ENCODE data around the gene DPCD. TPM values are rescaled to one million over a fixed set of nuclear protein-coding genes. Genes with fewer than 3 reads are reported as not detected.

DPCD gene
- total RNA-seq, 1 donor from 2014 or later: 3.6 TPM

DNA sequence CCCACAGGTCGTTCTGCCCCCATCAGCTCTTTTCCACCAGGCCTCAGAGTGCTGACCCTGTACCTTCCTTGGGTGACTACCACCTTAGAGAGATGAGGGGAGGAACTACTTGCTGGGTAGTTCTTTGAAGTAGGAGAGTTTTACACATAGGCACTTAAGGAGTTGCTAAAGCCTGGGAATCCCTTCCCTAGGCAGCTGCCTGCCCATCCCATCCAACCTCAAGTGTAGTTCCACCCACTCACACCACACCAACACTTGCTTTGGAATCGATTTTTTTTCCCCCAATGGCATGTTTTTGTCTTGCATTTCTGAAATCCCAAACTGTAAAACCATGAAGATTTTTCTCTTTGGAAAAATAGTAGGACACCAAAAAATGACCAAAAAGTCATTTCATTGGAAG, 59.1 kb downstream of the DPCD start:
- Mint-ChIP-seq H3K27me3 (ENCODE audit: insufficient read depth) (no peaks in the 10 kb centered on the region), H3K9me3 (no peaks in the 10 kb centered on the region), H3K4me1 (ENCODE audit: low read depth) (peaks cover 5% of the 10 kb centered on the region), H3K36me3 (ENCODE audit: low read depth) (peaks cover 10% of the 10 kb centered on the region), H3K4me3 (no peak overlapping the region), H3K27ac (no peak overlapping the region)
- intact Hi-C loops (cut with micrococcal nuclease): no loop called here
- no peak for DNase-seq (ENCODE audit: low spot score)

DNA sequence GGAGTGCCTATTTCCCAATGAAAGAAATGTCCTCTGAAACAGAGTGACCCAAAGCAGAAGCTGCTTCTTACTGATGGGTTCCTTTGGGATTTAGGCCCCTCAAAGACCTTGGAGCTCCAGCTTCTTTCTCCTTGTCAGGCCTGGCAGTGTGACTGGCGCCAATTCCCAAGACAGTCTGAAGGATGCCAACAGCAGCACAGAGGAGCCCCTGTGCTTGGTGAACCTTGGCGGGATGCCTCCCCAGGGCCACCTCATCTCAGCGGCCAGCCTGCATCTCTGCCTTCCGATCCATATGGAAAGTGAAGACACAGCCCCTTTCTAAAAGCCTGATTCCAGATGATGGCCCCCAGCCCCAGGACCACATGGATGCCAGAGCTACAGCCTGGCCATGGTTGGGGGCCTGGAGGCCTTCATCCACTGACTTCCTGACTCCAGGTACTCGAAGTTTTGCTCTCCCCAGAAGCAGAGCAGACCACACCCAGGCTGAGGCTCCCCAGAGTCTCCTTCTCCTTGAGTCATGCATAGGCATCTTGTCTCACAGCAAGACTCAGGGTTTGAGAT, 61.5 kb downstream of the DPCD start:
- Mint-ChIP-seq H3K9me3 (no peaks in the 10 kb centered on the region), H3K4me1 (ENCODE audit: low read depth) (no peaks in the 10 kb centered on the region), H3K4me3 (no peak overlapping the region), H3K27me3 (ENCODE audit: insufficient read depth) (no peaks in the 10 kb centered on the region), H3K27ac (no peak overlapping the region), H3K36me3 (ENCODE audit: low read depth) (peaks cover 7% of the 10 kb centered on the region)
- no peak for DNase-seq (ENCODE audit: low spot score)
- intact Hi-C loops (cut with micrococcal nuclease): no loop called here

DNA sequence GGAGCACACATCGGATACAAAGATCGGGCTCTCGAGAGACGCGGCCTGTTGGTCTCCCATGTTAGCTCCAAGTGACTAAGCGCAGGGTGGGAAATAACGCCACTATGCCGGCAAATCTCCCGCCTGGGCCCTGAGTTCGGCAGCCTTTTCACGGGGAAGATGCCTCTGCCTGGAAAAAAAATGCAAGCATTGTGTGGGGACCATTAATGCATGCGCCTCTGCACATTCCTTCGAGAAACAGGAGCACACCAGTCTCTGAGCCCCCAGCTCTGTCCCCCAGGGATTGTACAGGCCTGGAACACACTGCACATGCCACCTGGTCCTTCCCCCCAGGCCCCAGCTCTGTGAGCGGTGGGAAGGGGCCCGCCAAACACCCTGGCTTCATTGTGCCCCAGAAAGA, 62.7 kb downstream of the DPCD start:
- Mint-ChIP-seq H3K4me3 (no peak overlapping the region), H3K4me1 (ENCODE audit: low read depth) (no peaks in the 10 kb centered on the region), H3K9me3 (no peaks in the 10 kb centered on the region), H3K27me3 (ENCODE audit: insufficient read depth) (no peaks in the 10 kb centered on the region), H3K36me3 (ENCODE audit: low read depth) (peaks cover 7% of the 10 kb centered on the region), H3K27ac (no peak overlapping the region)
- DNase-seq (ENCODE audit: low spot score): no peak
- intact Hi-C loops (cut with micrococcal nuclease): no loop called here

GRCh38 chr10:101651336-101651735, 63.2 kb downstream of the DPCD start:
- H3K27ac Mint-ChIP-seq: no peak overlapping the region
- H3K4me3 Mint-ChIP-seq: no peak overlapping the region
- no peak for DNase-seq (ENCODE audit: low spot score)
- intact Hi-C loops (cut with micrococcal nuclease): no loop called here
- H3K36me3 Mint-ChIP-seq (ENCODE audit: low read depth): peaks cover 10% of the 10 kb centered on the region
- H3K9me3 Mint-ChIP-seq: no peaks in the 10 kb centered on the region
- H3K27me3 Mint-ChIP-seq (ENCODE audit: insufficient read depth): no peaks in the 10 kb centered on the region
- H3K4me1 Mint-ChIP-seq (ENCODE audit: low read depth): no peaks in the 10 kb centered on the region

GRCh38 chr10:101653536-101653935, 65.4 kb downstream of the DPCD start:
- Mint-ChIP-seq H3K27me3 (ENCODE audit: insufficient read depth) (no peaks in the 10 kb centered on the region), H3K4me1 (ENCODE audit: low read depth) (no peaks in the 10 kb centered on the region), H3K36me3 (ENCODE audit: low read depth) (peaks cover 16% of the 10 kb centered on the region), H3K4me3 (no peak overlapping the region), H3K9me3 (no peaks in the 10 kb centered on the region), H3K27ac (no peak overlapping the region)
- intact Hi-C loops (cut with micrococcal nuclease): no loop called here
- DNase-seq (ENCODE audit: low spot score): no peak

- intact Hi-C loops (cut with micrococcal nuclease): no loop called here
- no peak for DNase-seq (ENCODE audit: low spot score)
- no peak overlapping the region for H3K4me3 Mint-ChIP-seq
- H3K36me3 Mint-ChIP-seq (ENCODE audit: low read depth): peaks cover 14% of the 10 kb centered on the region
- H3K4me1 Mint-ChIP-seq (ENCODE audit: low read depth): no peaks in the 10 kb centered on the region
- H3K9me3 Mint-ChIP-seq: no peaks in the 10 kb centered on the region
- H3K27ac Mint-ChIP-seq: no peak overlapping the region
- no peaks in the 10 kb centered on the region for H3K27me3 Mint-ChIP-seq (ENCODE audit: insufficient read depth)
Observed at GRCh38 chr10:101655570-101655969, 67.4 kb downstream of the DPCD start.

DNA sequence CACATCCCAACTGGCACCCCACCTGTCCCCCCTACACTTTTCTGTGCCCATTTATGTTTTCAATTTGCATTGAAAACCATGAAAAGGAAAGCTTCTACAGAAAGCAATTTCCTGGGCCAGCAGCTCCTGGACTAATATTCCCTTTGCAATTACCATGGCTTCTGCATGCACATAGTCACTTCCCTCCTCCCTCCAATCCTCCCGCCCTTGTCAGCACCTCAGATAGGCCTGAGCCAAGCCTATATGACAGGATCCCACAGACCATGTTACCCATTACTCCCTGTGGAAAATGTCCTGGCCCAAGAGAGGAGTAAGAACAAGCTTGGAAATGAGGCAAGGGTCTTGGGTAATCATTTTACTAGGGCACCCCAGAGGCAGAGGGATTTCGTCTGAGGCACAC, 68.8 kb downstream of the DPCD start:
- Mint-ChIP-seq H3K4me1 (ENCODE audit: low read depth) (no peaks in the 10 kb centered on the region), H3K36me3 (ENCODE audit: low read depth) (peaks cover 22% of the 10 kb centered on the region), H3K9me3 (no peaks in the 10 kb centered on the region), H3K27ac (no peak overlapping the region), H3K4me3 (no peak overlapping the region), H3K27me3 (ENCODE audit: insufficient read depth) (no peaks in the 10 kb centered on the region)
- intact Hi-C loops (cut with micrococcal nuclease): no loop called here
- DNase-seq (ENCODE audit: low spot score): no peak

GRCh38 chr10:101658975-101659374, 70.9 kb downstream of the DPCD start:
- no peak for DNase-seq (ENCODE audit: low spot score)
- H3K27ac Mint-ChIP-seq: no peak overlapping the region
- H3K9me3 Mint-ChIP-seq: no peaks in the 10 kb centered on the region
- intact Hi-C loops (cut with micrococcal nuclease): no loop called here
- peaks cover 26% of the 10 kb centered on the region for H3K36me3 Mint-ChIP-seq (ENCODE audit: low read depth)
- no peaks in the 10 kb centered on the region for H3K27me3 Mint-ChIP-seq (ENCODE audit: insufficient read depth)
- H3K4me3 Mint-ChIP-seq: no peak overlapping the region
- no peaks in the 10 kb centered on the region for H3K4me1 Mint-ChIP-seq (ENCODE audit: low read depth)

Other genes starting within 250 kb of the DPCD start
- gene BTRC, start 234.2 kb upstream of the DPCD start, total RNA-seq: 19.7 and 22.2 TPM in 2 replicates
- 32.4 and 33.5 TPM in 2 replicates for gene POLL, start 64 bp upstream of the DPCD start, total RNA-seq
- gene FBXW4, start 106.8 kb downstream of the DPCD start, total RNA-seq: 29.2 and 30.5 TPM in 2 replicates
- not detected in 2 replicates for gene FGF8, start 187.8 kb downstream of the DPCD start, total RNA-seq
- 149 and 151 TPM in 2 replicates for gene NPM3, start 195.1 kb downstream of the DPCD start, total RNA-seq
- gene OGA, start 230.1 kb downstream of the DPCD start, total RNA-seq: 113 and 117 TPM in 2 replicates

Measured in activated T-helper 1 cell treated with anti-CD3 and anti-CD28 coated beads, Interleukin-12 subunit alpha, Interleukin-12 subunit beta, Interleukin-2, Interleukin-4 antibody, amounts not matched to agents 30 ng/mL and 10 ng/mL and 1 ng/mL, durations not matched to agents 14 hours and 24 hours and 36 hours (primary cell).